Memory B cell (primary cell): ENCODE data around the gene DDX20.
"Not testable (repeated sequence)": the region's sequence is repeated elsewhere in the genome, so short reads cannot be mapped to it uniquely, and the experiment has no call there.

ENCODE experiments used
- ATAC-seq: fragments of 150-1000 bp; cut with Tn5 transposase; 2 replicates; pipeline ENCODE4 v1.10.0; 2021; ENCODE audit warnings: low read depth, mild to moderate bottlenecking, moderate library complexity
- DNase-seq, 2 donors: peaks; one replicate each; pipeline ENCODE4 v3.0.0; 2022; ENCODE audit warnings: low spot score in 2 of 2
- H3K27ac Mint-ChIP-seq: one replicate; pipeline ENCODE4 v1.8.0; 2022; ENCODE audit warnings: mild to moderate bottlenecking, moderate library complexity, mixed read lengths
- H3K27me3 Mint-ChIP-seq: one replicate; pipeline ENCODE4 v1.8.0; 2022; ENCODE audit warnings: mixed read lengths
- H3K36me3 Mint-ChIP-seq: one replicate; pipeline ENCODE4 v1.8.0; 2022; ENCODE audit warnings: mild to moderate bottlenecking, mixed read lengths
- H3K4me1 Mint-ChIP-seq: one replicate; pipeline ENCODE4 v1.8.0; 2022; ENCODE audit warnings: mixed read lengths
- H3K4me3 Mint-ChIP-seq: one replicate; pipeline ENCODE4 v1.8.0; 2022; ENCODE audit warnings: mild to moderate bottlenecking, moderate library complexity, mixed read lengths
- H3K9me3 Mint-ChIP-seq: one replicate; pipeline ENCODE4 v1.8.0; 2022; ENCODE audit warnings: mixed read lengths

The DDX20 gene

DNA sequence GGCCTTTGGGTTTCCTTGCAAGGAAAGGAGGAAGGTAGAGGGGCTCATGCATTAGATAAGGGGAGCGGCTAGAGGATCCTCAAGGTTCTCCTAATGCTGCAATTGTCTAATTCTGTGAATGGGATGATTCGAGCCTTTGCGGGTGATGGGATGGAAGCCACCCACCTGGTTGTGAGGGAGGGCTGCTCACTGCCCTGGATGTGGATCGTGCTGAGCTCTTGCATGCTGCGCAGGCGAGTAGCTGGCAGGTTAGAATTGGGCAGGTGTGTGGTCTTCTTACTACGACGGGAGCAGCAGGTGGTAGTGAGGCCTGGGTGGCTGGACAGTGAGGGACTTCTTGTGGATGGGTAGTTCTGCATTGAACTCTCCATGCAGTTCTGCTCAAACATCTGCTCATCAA, 21.2 kb downstream of the DDX20 start:
- H3K27me3 Mint-ChIP-seq: peaks cover 6% of the 10 kb centered on the region
- H3K27ac Mint-ChIP-seq: no peak overlapping the region
- no peaks in the 10 kb centered on the region for H3K4me1 Mint-ChIP-seq
- peaks cover 4% of the 10 kb centered on the region for H3K36me3 Mint-ChIP-seq
- ATAC-seq (no peak), DNase-seq (no peak)
- no peak overlapping the region for H3K4me3 Mint-ChIP-seq
- no peaks in the 10 kb centered on the region for H3K9me3 Mint-ChIP-seq

DNA sequence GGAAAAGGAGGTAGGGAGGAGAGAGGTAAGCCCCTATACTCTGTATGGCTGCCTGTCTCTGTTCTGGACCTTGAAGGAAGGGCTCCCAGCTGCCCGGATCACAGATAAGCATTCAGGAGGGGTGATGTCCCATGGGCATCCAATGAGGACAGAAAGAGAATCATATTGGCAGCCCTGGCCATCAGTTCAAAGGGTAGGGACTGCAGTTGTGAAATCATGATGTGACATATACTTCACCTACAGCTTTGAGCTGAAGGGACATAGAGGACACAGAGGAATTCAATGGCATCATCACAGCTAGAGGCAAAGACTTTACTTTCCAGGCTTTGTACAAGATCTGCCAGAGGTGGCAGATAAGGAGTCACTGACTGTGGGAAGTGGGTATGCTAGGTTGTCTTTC, 21.6 kb downstream of the DDX20 start:
- ATAC-seq (no peak), DNase-seq (no peak)
- Mint-ChIP-seq H3K4me3 (no peak overlapping the region), H3K27me3 (peaks cover 6% of the 10 kb centered on the region), H3K27ac (no peak overlapping the region), H3K4me1 (no peaks in the 10 kb centered on the region), H3K9me3 (no peaks in the 10 kb centered on the region), H3K36me3 (peaks cover 4% of the 10 kb centered on the region)

DNA sequence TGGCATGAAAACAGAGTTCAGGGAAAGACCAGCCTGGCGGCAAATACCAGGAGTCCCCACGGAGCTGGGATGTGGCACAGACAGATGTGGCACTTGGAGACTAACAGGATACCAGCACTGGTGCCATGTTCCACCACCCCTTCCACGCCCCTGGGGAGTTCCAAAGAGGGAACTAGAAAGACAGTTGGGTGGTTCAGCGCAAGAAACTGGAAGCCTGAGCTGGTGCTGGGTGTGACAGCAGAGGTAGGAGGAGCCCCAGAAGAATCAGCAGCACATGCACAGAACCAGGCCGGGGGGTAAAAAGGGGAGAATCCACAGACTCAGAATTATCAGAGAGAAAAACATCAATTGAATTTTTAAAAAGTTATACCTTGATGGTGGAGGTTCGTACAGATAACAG, 22.4 kb downstream of the DDX20 start:
- no peak for ATAC-seq
- no peak overlapping the region for H3K27ac Mint-ChIP-seq
- no peaks in the 10 kb centered on the region for H3K9me3 Mint-ChIP-seq
- H3K4me1 Mint-ChIP-seq: no peaks in the 10 kb centered on the region
- H3K27me3 Mint-ChIP-seq: peaks cover 6% of the 10 kb centered on the region
- H3K4me3 Mint-ChIP-seq: no peak overlapping the region
- no peak for DNase-seq
- H3K36me3 Mint-ChIP-seq: peaks cover 4% of the 10 kb centered on the region

DNA sequence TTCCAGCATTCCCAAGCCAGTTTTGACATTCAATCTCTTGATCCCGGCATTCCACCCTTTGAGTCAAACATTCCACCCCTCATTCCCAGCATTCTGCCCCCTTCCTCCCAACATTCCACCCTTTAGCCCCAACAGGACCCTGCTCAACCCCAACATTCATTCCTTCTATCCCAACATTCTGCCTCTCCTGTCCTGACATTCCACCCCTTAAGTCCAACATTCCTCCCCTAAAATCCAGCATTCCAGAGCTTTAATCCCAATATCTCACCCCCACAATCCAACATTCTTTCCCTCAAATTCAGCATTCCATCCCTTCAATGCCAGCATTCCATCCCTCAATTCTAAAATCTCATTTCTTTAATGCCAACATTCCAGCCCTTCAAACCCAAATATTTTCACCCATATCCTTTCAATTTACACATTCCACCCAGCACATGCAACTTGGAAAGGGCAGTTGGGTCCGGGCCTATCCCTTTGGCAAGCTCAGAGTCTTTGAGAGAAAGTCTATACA, 22.9 kb downstream of the DDX20 start:
- ATAC-seq (no peak), DNase-seq (no peak)
- Mint-ChIP-seq H3K4me1 (no peaks in the 10 kb centered on the region), H3K27me3 (peaks cover 10% of the 10 kb centered on the region), H3K9me3 (no peaks in the 10 kb centered on the region), H3K4me3 (no peak overlapping the region), H3K27ac (no peak overlapping the region), H3K36me3 (peaks cover 4% of the 10 kb centered on the region)

DNA sequence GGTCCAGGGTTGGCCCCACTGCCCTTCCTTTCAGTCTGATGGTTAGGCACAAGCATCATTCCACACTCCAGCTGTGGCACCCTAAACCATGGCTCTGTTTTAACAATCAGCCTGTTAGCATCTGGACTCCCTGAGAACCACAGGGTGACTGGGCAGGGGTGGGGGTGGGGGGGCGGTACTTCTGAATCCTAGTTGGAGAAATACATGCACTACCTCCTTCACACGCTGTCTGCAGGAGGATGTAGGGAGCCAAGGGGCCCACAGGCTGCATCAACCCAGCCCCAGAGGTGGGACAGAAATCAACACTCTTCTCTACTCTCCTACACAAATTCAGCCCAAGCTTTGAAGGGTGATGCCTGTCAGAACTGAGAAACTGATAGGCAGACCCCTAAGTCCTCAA, 23.8 kb downstream of the DDX20 start:
- peaks cover 11% of the 10 kb centered on the region for H3K27me3 Mint-ChIP-seq
- no peak overlapping the region for H3K27ac Mint-ChIP-seq
- no peaks in the 10 kb centered on the region for H3K4me1 Mint-ChIP-seq
- no peak for DNase-seq
- H3K36me3 Mint-ChIP-seq: peaks cover 4% of the 10 kb centered on the region
- no peak overlapping the region for H3K4me3 Mint-ChIP-seq
- no peaks in the 10 kb centered on the region for H3K9me3 Mint-ChIP-seq
- no peak for ATAC-seq

DNA sequence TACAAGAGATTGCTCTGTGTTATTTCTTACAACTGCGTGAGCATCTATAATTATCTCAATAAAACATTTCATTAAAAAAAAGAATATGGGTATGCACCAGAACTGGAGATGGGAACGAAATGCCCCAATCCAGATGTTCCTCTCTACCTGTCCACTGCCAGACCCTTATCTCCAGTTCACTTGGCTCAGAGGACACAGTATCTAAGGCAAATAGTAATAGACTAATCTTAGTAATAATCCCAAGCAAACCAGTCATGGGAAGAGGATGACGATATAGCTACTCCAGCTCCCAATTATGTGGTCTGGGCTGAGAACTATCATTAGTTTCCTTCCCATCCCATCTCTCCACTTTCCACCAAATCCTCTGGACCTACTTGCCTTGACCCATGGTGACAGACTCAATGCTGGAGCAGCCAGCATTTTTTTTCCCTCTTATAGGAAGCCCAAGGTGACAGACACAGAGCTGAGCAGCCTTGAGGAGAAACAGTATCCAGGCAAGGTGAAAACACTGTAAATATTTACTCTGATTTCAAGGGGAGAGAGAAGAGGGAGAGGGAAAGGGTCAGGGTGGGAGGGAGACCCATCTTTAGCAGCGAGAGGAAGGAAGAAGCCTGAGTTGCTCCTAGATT, 28.7 kb downstream of the DDX20 start:
- no peak for ATAC-seq
- H3K36me3 Mint-ChIP-seq: no peaks in the 10 kb centered on the region
- no peak overlapping the region for H3K4me3 Mint-ChIP-seq
- no peaks in the 10 kb centered on the region for H3K9me3 Mint-ChIP-seq
- no peak for DNase-seq
- H3K4me1 Mint-ChIP-seq: no peaks in the 10 kb centered on the region
- no peak overlapping the region for H3K27ac Mint-ChIP-seq
- H3K27me3 Mint-ChIP-seq: peaks cover 17% of the 10 kb centered on the region

DNA sequence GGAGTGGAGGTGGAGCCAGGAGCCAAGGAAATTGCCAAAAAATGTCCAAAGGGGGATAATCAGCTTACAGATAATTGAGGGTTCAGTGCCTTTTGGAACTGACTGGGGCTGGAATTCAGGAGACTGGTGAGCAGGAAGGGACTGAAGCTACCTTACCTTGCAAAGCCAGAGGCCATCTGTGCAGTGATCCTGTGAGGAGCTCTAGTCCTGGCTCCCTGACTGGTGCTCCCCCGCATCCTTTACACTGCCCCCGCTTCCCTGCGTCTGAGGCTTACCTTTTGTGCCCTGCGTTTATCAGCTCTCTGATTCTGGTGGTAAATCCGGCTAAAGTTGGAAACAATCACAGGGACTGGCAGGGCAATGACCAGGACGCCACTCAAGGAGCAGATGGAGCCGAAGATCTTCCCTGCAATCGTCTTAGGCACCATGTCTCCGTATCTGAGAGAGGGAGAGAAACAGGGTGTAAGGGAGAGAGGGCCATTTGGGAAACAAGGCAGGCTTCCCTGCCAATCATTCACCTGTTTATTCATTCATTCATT, 31.0 kb downstream of the DDX20 start:
- Mint-ChIP-seq H3K27ac (no peak overlapping the region), H3K36me3 (no peaks in the 10 kb centered on the region), H3K9me3 (no peaks in the 10 kb centered on the region), H3K4me1 (peaks cover 6% of the 10 kb centered on the region), H3K27me3 (peaks cover 19% of the 10 kb centered on the region), H3K4me3 (no peak overlapping the region)
- ATAC-seq (no peak), DNase-seq (no peak)

DNA sequence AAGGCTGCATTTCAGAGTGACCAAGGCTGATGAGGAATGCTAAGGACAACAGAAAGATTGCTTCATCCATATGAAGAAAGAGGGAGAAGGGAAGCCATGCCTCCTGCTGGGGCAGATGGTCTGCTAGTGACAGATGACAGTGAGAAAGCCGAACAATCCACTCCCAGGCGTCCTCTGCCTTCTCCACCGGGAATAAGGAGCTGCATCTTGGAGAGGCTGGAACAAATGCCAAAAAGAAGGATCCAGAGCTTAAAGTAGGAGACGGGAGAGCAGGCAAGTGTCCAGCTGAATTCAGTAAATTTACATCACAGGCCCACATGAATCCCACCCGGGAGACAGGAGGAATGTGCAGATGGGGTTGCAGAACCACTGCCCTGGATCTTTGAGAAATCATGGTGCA, 33.4 kb downstream of the DDX20 start:
- peaks cover 22% of the 10 kb centered on the region for H3K4me1 Mint-ChIP-seq
- no peak overlapping the region for H3K27ac Mint-ChIP-seq
- no peak overlapping the region for H3K4me3 Mint-ChIP-seq
- DNase-seq: no peak
- peaks cover 21% of the 10 kb centered on the region for H3K27me3 Mint-ChIP-seq
- no peak for ATAC-seq
- H3K9me3 Mint-ChIP-seq: no peaks in the 10 kb centered on the region
- no peaks in the 10 kb centered on the region for H3K36me3 Mint-ChIP-seq

DNA sequence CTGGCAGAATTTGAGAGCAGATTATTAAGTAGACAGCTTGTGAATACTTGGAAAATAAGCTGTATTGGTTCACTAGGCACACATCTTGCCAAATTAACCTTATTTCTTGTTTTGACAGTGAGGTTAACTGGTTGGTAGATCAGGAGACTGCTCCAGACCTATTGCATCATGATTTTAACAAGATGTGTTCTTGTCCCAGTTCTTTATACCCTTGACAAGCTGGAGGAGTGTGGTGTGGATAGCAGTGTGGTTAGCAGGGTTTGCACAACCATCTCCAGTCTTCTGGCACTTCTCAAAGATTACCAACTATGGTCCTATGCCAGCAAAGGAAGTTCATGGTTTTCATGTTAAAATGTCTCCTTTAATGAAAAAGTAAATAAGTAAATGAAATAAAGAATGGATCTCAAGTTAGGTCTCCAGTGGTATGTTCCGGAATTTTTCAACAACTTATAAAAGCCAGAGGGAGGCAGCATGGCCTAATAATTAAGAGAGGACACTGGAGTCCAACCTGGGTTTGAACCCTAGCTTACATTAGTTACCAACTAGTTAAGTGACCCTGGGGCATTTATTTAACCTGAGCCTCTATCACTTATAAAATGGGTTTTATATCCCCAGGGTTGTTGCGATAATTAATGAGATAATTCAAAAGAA, 34.1 kb downstream of the DDX20 start:
- H3K27me3 Mint-ChIP-seq: peaks cover 20% of the 10 kb centered on the region
- no peaks in the 10 kb centered on the region for H3K36me3 Mint-ChIP-seq
- no peak overlapping the region for H3K27ac Mint-ChIP-seq
- H3K4me3 Mint-ChIP-seq: no peak overlapping the region
- no peaks in the 10 kb centered on the region for H3K9me3 Mint-ChIP-seq
- ATAC-seq (no peak), DNase-seq (no peak)
- peaks cover 25% of the 10 kb centered on the region for H3K4me1 Mint-ChIP-seq

DNA sequence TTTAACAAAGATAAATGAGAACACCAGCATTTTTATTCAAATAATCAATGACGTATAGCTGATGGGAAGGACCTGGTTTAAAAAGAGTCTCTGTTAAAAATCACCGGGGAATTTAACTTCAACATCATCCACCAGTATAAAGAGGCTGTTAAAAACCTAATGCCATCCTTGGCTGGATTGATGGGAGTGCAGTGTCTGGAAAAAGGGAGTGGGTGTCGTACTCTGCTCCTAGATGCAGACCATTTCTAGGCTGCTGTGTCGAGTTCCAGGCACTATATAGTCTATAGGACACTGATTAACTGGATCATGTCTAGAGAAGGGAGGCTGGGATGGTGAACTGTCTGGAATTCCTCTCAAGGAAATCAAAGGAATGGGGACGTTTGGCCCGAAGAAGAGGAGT, 36.1 kb downstream of the DDX20 start:
- no peak for ATAC-seq
- no peak overlapping the region for H3K4me3 Mint-ChIP-seq
- DNase-seq: no peak
- peaks cover 18% of the 10 kb centered on the region for H3K27me3 Mint-ChIP-seq
- no peaks in the 10 kb centered on the region for H3K9me3 Mint-ChIP-seq
- peaks cover 25% of the 10 kb centered on the region for H3K4me1 Mint-ChIP-seq
- H3K27ac Mint-ChIP-seq: no peak overlapping the region
- no peaks in the 10 kb centered on the region for H3K36me3 Mint-ChIP-seq

DNA sequence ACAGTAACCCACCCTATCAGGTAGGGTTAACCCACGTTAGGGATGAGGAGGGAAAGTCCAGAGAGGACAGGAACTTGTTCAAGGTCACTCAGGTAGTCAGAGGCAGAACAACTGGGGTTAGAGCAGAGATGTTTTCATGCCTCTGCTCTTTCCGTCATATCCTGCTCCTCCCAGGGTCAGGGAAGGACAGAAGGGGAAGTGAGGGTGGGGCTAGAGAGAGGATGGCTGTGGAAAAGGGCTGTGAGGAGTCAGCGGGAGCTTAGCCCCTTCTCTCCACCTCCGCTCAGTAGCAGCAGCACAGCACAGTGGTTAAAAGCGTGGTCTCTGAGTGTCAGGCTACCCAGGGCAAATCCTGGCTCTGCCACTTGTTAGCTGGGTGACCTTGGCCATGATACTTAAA, 36.5 kb downstream of the DDX20 start:
- Mint-ChIP-seq H3K27me3 (peaks cover 18% of the 10 kb centered on the region), H3K36me3 (no peaks in the 10 kb centered on the region), H3K4me1 (peaks cover 25% of the 10 kb centered on the region), H3K4me3 (no peak overlapping the region), H3K27ac (no peak overlapping the region), H3K9me3 (no peaks in the 10 kb centered on the region)
- no peak for DNase-seq
- no peak for ATAC-seq

DNA sequence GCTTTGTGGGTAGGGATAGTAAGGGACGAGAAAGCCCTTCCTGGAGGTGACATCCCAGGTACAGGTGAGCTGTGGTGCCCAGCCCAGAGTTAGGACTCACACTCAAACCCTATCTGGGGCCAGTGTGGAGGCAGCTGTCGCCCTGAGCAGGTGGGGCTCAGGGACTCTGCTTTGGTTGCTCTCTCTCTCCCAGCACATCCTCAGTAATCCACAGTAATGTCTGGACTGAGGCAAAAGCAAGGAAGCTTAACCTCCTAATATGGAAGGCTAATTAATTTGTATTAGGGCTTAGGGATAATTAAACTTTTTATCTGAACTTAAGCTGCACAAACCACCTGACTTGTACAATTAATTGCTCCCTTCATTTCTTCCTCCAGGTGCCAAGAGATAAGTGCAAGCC, 38.2 kb downstream of the DDX20 start:
- DNase-seq: no peak
- Mint-ChIP-seq H3K9me3 (no peaks in the 10 kb centered on the region), H3K36me3 (no peaks in the 10 kb centered on the region), H3K27ac (peak overlapping the region; percentile 51), H3K4me1 (peaks cover 25% of the 10 kb centered on the region), H3K27me3 (peaks cover 15% of the 10 kb centered on the region), H3K4me3 (no peak overlapping the region)
- no peak for ATAC-seq

DNA sequence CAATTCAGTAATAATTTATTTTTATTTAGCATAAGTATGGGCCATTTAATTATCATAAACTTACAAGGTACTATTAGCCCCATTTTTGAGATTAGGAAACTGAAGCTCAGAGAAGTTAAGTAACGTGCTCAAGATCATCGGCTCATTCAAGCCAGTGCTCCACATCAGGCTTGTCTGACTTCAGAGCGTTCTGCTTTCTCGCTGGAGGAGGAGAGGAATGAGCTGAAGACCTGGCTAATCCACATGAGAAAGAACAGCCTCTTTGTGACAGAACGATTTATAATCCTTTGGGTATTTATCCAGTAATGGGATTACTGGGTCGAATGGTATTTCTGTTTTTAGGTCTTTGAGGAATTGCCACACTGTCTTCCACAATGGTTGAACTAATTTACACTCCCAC, 39.7 kb downstream of the DDX20 start:
- no peak overlapping the region for H3K27ac Mint-ChIP-seq
- peaks cover 2% of the 10 kb centered on the region for H3K36me3 Mint-ChIP-seq
- H3K9me3 Mint-ChIP-seq: peaks cover 3% of the 10 kb centered on the region
- ATAC-seq (no peak), DNase-seq (no peak)
- H3K4me1 Mint-ChIP-seq: peaks cover 23% of the 10 kb centered on the region
- H3K27me3 Mint-ChIP-seq: peaks cover 11% of the 10 kb centered on the region
- H3K4me3 Mint-ChIP-seq: no peak overlapping the region

DNA sequence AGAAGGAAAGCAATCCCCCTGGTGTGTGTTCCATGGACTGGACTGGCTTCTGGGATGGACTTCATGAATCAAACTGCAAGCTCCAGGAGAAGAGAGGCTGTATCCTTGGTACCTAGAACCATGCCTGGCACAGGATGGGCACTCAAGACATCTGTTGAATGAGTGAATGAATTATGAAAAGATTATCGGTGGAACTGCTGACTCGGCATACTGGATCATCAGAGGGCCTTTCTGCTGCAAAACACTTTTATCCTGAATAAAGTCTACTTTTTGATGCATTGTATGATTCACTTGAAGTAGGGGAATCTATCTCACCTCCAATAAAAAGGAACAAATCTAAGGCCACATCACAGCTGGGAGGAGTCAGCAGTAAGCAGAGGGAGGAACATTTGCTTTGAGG, 42.9 kb downstream of the DDX20 start:
- Mint-ChIP-seq H3K4me1 (peaks cover 29% of the 10 kb centered on the region), H3K27ac (no peak overlapping the region), H3K27me3 (no peaks in the 10 kb centered on the region), H3K9me3 (peaks cover 3% of the 10 kb centered on the region), H3K4me3 (no peak overlapping the region), H3K36me3 (peaks cover 2% of the 10 kb centered on the region)
- ATAC-seq: no peak
- no peak for DNase-seq

DNA sequence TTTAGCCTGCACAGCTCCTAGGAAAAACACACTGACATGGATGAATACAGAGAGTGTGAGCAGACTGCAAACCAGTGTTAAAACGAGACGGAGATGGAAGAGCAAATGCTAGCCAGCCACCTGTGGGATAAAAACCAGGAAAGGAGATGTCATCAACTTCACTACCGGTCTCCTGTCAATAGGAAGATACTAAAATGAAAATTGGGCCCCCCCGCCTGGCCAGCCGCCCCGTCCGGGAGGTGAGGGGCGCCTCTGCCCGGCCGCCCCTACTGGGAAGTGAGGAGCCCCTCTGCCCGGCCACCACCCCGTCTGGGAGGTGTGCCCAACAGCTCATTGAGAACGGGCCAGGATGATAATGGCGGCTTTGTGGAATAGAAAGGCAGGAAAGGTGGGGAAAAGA, 44.0 kb downstream of the DDX20 start:
- DNase-seq, ATAC-seq, H3K4me3 Mint-ChIP-seq, H3K36me3 Mint-ChIP-seq, H3K27ac Mint-ChIP-seq, H3K9me3 Mint-ChIP-seq, H3K27me3 Mint-ChIP-seq: not testable (repeated sequence)
- peaks cover 20% of the 10 kb centered on the region for H3K4me1 Mint-ChIP-seq
